T-helper 1 cell treated with Interleukin-12 subunit alpha and Interleukin-12 subunit beta and Interleukin-4 antibody, amounts not matched to agents 30 ng/mL and 1 ng/mL, for 36 hours (primary cell): ENCODE results near the gene DOCK3. TPM values are rescaled to one million over a fixed set of nuclear protein-coding genes. Genes with fewer than 3 reads are reported as not detected.
"Not testable (repeated sequence)": the region's sequence is repeated elsewhere in the genome, so short reads cannot be mapped to it uniquely, and the experiment has no call there.

Experiments
- intact Hi-C: fragments of 100-400 bp; cut with micrococcal nuclease; formaldehyde crosslinking; loops from one replicate; pipeline ENCODE4 v1.15.1; 2024
- total RNA-seq: library from RNA; stranded (reverse); gene quantifications from 2 replicates; pipeline ENCODE4 v1.2.3, GENCODE V29; 2022

Gene DOCK3
- total RNA-seq, 1 donor from 2014 or later: 1.5 TPM

DNA sequence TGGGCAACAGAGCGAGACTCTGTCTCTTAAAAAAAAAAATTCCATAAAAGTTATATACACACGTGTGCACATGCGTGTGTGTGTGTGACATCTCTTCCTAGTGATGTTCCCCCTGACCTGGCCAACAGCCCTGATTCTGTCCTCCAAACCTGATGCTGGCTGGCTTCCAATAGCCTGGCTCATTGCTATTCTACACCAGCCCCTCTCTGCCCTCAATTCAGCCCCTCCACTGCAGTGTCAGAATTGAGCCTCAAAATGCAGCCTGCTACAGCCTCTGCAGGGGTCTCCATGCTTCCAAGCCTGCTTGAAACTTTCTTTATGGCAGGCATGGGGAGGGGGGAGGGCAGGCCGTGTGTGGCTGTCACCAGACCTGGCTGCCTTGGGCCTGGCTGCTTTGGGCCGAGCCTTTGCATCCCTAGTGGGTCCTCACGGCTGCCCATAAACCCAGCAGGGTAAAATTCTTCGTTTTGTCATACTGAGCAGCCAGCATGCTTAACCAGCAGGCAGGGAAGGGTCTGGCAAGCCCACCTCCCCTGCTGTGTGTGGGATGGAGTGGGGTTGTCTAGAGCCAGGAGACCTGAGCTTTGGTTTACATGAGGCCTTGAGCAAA is 22.7 kb upstream of the DOCK3 start:
- intact Hi-C loops: loop anchor here (1.0 kb wide), 2 partner anchors 36 to 80 kb away; no protein-coding TSS in a partner anchor

- intact Hi-C loops: loop anchor here (1.0 kb wide), 2 partner anchors 36 to 80 kb away; no protein-coding TSS in a partner anchor
These were observed 22.0 kb upstream of the DOCK3 start for GRCh38 chr3:50652709-50653108.

- intact Hi-C loops: no loop called here
These were observed 20.7 kb upstream of the DOCK3 start for GRCh38 chr3:50653937-50654595.

GRCh38 chr3:50655009-50655830 is 19.5 kb upstream of the DOCK3 start:
- intact Hi-C loops: no loop called here

GRCh38 chr3:50656417-50657195 is 18.1 kb upstream of the DOCK3 start:
- intact Hi-C loops: no loop called here

DNA sequence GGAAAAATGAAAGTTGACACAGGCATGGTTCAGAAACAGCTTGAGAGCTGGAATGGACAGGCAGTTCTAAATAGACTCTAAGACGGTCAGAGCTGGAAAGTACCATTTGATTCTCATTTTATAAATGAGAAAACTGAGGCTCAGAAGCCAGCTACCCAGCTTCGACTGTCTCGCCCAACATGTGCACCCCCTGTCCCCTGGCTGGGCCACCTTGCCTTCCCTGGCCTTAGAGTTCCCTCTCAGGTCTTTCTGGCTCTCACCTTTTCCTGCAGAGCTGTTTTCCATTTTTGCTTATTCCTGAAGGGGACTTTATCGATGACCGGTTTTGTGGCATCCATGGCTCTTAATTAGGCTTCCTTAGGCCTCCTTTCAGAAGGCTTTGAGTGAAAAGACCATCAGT is 17.3 kb upstream of the DOCK3 start:
- intact Hi-C loops: no loop called here

- intact Hi-C loops: no loop called here
These were observed 16.9 kb upstream of the DOCK3 start for GRCh38 chr3:50657816-50658215.

- intact Hi-C loops: no loop called here
These were observed 16.3 kb upstream of the DOCK3 start for GRCh38 chr3:50658416-50658815.

DNA sequence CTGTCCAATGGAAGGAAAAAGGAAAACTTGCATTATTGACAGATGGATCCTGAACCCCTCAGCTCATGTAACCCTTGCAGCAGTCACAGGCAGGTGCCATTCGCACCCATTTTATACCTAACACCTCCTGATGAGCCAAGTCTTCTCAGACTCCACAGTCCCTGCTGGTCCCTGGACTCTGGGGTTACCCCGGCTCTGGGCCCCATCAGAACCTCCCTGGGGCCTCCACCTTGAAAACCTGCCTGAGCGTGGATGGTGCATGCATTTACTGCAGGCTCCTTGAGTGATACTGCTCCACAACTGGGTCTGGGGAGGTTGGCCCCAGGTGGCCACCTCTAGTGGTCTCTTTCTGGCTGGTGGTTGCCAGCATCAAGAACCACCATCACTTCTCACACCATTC is 15.9 kb upstream of the DOCK3 start:
- intact Hi-C loops: no loop called here

DNA sequence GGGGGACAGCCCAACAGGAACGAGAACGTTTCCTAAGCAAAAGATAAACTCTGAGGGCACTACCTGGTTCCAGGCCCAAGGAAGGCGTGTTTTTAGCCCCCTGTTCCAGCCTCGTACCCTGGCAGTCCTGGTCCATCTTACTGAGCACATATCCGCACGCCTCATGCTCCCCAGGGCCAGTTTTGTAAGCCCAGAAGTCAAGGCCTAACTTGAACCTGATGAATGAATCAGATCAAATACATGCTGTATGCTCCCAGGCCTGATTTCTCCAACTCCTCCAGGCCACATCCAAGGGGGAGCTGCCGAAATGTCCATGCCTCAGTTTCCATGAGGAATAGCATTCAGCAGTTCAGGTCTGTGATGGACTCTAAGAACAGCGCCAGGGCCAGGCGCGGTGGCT is 14.3 kb upstream of the DOCK3 start:
- intact Hi-C loops: no loop called here

DNA sequence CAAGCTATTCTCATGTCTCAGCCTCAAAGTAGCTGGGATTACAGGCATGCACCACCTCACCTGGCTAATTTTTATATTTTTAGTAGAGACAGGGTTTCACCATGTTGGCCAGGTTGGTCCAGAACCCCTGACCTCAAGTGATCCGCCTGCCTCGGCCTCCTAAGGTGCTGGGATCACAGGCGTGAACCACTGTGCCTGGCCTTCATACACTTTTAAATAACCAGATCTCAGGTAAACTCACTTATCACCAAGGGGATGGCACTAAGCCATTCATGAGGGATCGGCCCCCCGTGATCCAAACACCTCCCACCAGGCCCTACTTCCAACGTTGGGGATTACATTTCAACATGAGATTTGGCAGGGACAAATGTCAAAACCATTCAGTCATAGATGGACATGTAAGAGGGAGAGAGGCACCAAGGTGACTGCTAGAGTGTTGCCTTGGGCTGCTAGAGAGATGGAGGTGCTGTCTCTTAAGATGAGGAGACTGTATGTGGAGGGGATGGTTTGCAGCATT is 13.3 kb upstream of the DOCK3 start:
- intact Hi-C loops: no loop called here

DNA sequence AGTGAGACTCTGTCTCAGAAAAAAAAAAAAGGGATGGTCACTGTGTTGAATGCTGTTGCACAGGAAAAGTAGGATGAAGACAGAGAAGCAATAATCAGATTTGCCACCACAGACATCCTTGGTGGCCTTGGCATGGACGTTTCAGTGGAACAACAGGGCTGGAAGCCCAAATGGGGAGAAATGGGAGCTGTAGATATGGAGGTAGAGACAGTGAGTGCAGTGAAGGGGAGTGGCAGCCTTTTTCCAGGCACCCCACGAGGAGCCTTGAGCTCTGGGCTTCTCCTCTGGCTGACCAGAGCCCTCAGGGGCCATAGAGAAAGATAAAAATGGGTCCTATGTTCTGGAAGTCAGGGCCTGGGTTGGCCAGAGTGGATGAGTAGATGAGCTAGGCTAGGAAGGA is 12.3 kb upstream of the DOCK3 start:
- intact Hi-C loops: no loop called here

GRCh38 chr3:50665081-50665840 is 9.5 kb upstream of the DOCK3 start:
- intact Hi-C loops: no loop called here

- intact Hi-C loops: not testable (repeated sequence)
These were observed 8.9 kb upstream of the DOCK3 start for GRCh38 chr3:50665841-50666115.

DNA sequence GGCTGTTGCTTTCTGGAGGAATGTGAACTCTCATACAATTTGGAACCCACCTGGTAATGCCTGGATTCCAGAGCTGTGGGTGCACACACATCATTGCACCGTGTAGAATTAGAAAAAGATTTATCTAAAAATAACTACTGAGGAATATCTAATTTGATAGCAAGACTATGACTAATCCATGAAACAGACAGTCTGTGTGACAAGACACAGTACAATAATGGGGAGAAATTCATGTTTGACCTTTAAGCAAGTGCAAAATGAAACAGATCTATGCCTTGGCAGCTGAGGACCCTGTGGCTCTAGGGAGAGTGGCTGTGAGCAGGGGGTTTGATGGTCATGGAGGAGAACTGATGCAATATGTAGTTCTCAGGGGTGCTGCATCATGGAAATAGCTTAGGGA is 7.9 kb upstream of the DOCK3 start:
- intact Hi-C loops: no loop called here

GRCh38 chr3:50671331-50671730 is 3.4 kb upstream of the DOCK3 start:
- intact Hi-C loops: loop anchor here (5.0 kb wide), 1 partner anchor 99 kb away; no protein-coding TSS in a partner anchor

DNA sequence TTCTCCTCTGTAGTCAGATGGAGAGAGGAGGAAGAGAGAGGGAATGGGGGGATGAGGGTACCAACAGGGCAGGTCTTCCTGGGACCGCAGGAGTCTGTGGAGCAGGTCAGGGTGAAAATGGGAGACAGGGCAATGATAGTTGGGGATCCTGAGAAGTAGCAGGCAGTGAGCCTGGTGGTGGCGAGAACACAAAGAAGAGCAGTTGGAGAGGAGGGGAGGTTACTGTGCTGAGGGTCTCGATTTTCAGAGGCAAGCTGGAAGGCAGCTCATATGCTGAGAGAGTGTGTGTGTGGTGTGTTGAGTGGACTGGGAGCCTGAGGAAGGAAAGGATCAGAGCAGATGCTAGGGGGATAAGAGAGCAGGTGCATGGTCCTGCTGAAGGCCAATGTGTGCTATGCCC is 2.1 kb upstream of the DOCK3 start:
- intact Hi-C loops: loop anchor here (5.0 kb wide), 1 partner anchor 100 kb away; no protein-coding TSS in a partner anchor

DNA sequence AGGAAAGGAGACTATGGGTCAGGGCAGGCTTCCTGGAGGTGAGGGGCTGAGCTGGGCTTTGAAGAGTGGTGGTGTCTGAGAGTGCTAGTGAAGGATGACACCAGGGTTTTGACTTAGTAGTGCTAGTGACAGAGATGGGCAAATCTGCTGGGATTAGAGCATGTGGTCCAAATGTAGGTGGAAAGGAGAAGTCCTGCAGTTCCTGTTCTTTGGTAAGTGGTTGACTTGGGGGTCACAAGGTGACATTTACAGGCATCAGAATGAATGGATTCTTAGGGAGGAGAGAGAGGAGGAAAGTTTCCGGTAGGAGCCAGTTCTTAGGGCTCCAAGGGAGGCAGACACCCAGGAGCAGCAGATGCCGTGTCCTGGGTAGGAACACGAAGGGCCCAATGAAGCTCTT is 796 bp upstream of the DOCK3 start:
- intact Hi-C loops: loop anchor here (2.0 to 5.0 kb wide), 2 partner anchors 102 to 699 kb away; no protein-coding TSS in a partner anchor

GRCh38 chr3:50675179-50676030 is 678 bp downstream of the DOCK3 start:
- intact Hi-C loops: loop anchor here (1.0 to 2.0 kb wide), 2 partner anchors 59 to 697 kb away; no protein-coding TSS in a partner anchor
